Hematopoietic multipotent progenitor cell (in vitro differentiated cells): ENCODE data around the gene BZW1. TPM values are rescaled to one million over a fixed set of nuclear protein-coding genes. Genes with fewer than 3 reads are reported as not detected.

ENCODE experiments used
- DNase-seq, 3 donors: peaks; one replicate each; pipeline ENCODE4 v3.0.0-alpha.2; 2011 to 2015; ENCODE audit warnings: low read depth in 2 of 3, low spot score in 2 of 3
- small RNA-seq: library from RNA; depleted of rRNA; stranded (forward); fragments of <200 nt; gene quantifications from one replicate; pipeline ENCODE3, GENCODE V24; 2012
- total RNA-seq: library from RNA; depleted of rRNA; stranded (reverse); fragments of >200 nt; gene quantifications from one replicate; pipeline ENCODE4 v1.2.3, GENCODE V29; 2012

The BZW1 gene
- total RNA-seq, 1 donor = 135 TPM

- no peak for DNase-seq
Measured at GRCh38 chr2:200869014-200869413, 57.3 kb downstream of the BZW1 start.

- no peak for DNase-seq
Measured at GRCh38 chr2:200871151-200871550, 59.4 kb downstream of the BZW1 start.

DNA sequence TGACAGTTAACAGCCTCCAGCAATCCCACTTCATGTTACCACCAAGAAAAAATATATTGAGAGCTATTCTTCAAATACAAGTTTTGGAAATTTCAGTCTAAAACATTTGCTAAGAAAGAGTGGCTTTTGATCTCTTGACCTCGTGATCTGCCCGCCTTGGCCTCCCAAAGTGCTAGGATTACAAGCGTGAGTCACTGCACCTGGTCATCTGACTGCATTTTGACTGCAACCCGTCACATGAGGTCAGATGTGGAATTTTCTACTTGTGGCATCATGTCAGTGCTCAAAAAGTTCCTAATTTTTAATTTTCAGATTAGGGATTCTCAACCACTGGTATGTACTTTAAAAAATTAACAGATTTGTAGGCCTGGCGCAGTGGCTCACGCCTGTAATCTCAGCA is 61.9 kb downstream of the BZW1 start:
- no peak for DNase-seq

Small RNA genes lying within 50 kb of the gene (small RNA-seq; reads per million reads assigned to genes)
- gene RF00019 (not detected), gene RNA5SP115 (not detected), gene RNU1-133P (not detected), gene RNU6-31P (not detected)

Other genes with a start within 250 kb of the BZW1 start
- gene AOX1, start 225.9 kb upstream of the BZW1 start, total RNA-seq = 4.8 TPM
- gene CLK1, start 52.7 kb downstream of the BZW1 start, total RNA-seq = 84.8 TPM
- 43.1 TPM for gene PPIL3, start 77.2 kb downstream of the BZW1 start, total RNA-seq
- 19.7 TPM for gene NIF3L1, start 77.5 kb downstream of the BZW1 start, total RNA-seq
- 7.5 TPM for gene ORC2, start 151.8 kb downstream of the BZW1 start, total RNA-seq